PC-3 (cell line): ENCODE data around the gene VPS13C.

Source experiments
- EZH2 ChIP-seq: fragments of 300-600 bp; sonication (generic); IDR thresholded peaks from one replicate; pipeline ENCODE4 v1.6.1; 2017; ENCODE audit warnings: antibody characterized with exemption, mild to moderate bottlenecking, low read length; ENCODE audit not compliant: unreplicated experiment
- TF ChIP-seq, protein P1 (sequence below): fragments of 300-600 bp; sonication (generic); conservative IDR thresholded peaks from 2 replicates; pipeline ENCODE4 v1.5.1; 2017; ENCODE audit warnings: antibody characterized with exemption, low read depth, mild to moderate bottlenecking, low read length

DNA sequence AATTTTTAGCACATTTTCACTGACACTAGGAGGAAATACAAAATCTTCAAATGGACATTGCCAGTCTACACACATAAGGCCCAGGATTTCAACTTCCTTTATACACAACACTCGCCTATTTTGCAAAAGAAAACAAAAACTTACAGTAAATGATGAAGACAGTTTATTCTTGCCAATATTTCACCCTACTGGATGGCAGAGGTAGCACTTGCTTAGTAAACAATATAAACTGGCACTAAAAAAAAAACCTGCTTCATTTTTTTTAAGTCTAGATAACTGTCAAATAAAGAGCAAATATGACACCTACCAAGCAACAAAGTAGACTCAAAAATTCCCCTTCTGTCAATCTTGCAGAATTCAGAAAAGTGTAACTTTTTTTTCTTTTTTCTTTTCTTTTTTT, 204.0 kb downstream of the VPS13C start:
- TF ChIP-seq, protein P1, sequence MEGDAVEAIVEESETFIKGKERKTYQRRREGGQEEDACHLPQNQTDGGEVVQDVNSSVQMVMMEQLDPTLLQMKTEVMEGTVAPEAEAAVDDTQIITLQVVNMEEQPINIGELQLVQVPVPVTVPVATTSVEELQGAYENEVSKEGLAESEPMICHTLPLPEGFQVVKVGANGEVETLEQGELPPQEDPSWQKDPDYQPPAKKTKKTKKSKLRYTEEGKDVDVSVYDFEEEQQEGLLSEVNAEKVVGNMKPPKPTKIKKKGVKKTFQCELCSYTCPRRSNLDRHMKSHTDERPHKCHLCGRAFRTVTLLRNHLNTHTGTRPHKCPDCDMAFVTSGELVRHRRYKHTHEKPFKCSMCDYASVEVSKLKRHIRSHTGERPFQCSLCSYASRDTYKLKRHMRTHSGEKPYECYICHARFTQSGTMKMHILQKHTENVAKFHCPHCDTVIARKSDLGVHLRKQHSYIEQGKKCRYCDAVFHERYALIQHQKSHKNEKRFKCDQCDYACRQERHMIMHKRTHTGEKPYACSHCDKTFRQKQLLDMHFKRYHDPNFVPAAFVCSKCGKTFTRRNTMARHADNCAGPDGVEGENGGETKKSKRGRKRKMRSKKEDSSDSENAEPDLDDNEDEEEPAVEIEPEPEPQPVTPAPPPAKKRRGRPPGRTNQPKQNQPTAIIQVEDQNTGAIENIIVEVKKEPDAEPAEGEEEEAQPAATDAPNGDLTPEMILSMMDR, result no peak
- no peak for TF ChIP-seq EZH2
